Activated gamma-delta T cell treated with Interleukin-2 at 50 U/mL for 16 hours (primary cell): ENCODE data around the gene KIF17.

Experiments
- DNase-seq: peaks from one replicate; pipeline ENCODE4 v3.0.0-alpha.2; 2020

Gene KIF17

GRCh38 chr1:20709868-20710267 is 7.9 kb downstream of the KIF17 start:
- DNase-seq: no peak

GRCh38 chr1:20708891-20709290 is 8.9 kb downstream of the KIF17 start:
- DNase-seq: no peak

GRCh38 chr1:20708057-20708456 is 9.8 kb downstream of the KIF17 start:
- no peak for DNase-seq

GRCh38 chr1:20706841-20707240 is 11.0 kb downstream of the KIF17 start:
- DNase-seq: no peak

GRCh38 chr1:20705203-20705755 is 12.5 kb downstream of the KIF17 start:
- DNase-seq: no peak

GRCh38 chr1:20704390-20705202 is 13.2 kb downstream of the KIF17 start:
- no peak for DNase-seq

- DNase-seq: no peak
Observed at GRCh38 chr1:20703124-20703756, 14.6 kb downstream of the KIF17 start.

- no peak for DNase-seq
Observed at GRCh38 chr1:20702416-20702815, 15.4 kb downstream of the KIF17 start.

- DNase-seq: no peak
Observed at GRCh38 chr1:20701847-20702246, 16.0 kb downstream of the KIF17 start.

- DNase-seq: no peak
Observed at GRCh38 chr1:20701446-20701845, 16.4 kb downstream of the KIF17 start.

- no peak for DNase-seq
Observed at GRCh38 chr1:20700636-20701215, 17.1 kb downstream of the KIF17 start.

GRCh38 chr1:20699558-20699957 is 18.2 kb downstream of the KIF17 start:
- DNase-seq: no peak

GRCh38 chr1:20698195-20698910 is 19.5 kb downstream of the KIF17 start:
- DNase-seq: no peak

GRCh38 chr1:20697563-20697962 is 20.2 kb downstream of the KIF17 start:
- DNase-seq: no peak

- peak; percentile 66 for DNase-seq
Observed at GRCh38 chr1:20696397-20697333, 21.1 kb downstream of the KIF17 start.

- no peak for DNase-seq
Observed at GRCh38 chr1:20695515-20695914, 22.3 kb downstream of the KIF17 start.

- DNase-seq: no peak
Observed at GRCh38 chr1:20693623-20694022, 24.2 kb downstream of the KIF17 start.

GRCh38 chr1:20691872-20692271 is 25.9 kb downstream of the KIF17 start:
- DNase-seq: no peak

- no peak for DNase-seq
Observed at GRCh38 chr1:20689645-20690056, 28.2 kb downstream of the KIF17 start.

- no peak for DNase-seq
Observed at GRCh38 chr1:20686883-20687725, 30.7 kb downstream of the KIF17 start.

- no peak for DNase-seq
Observed at GRCh38 chr1:20685741-20686140, 32.1 kb downstream of the KIF17 start.
